HepG2 (cell line): ENCODE data around the gene CHST13. TPM values are rescaled to one million over a fixed set of nuclear protein-coding genes. Genes with fewer than 3 reads are reported as not detected.

Experiments used
- ATAC-seq: fragments of 200-7000 bp; cut with Tn5 transposase; 3 replicates; pipeline ENCODE4 v1.9.1; 2020; ENCODE audit warnings: mild to moderate bottlenecking, moderate library complexity
- BruUV-seq: library from RNA; stranded (reverse); fragments of 400-500 nt; replicated peaks from 2 replicates; lab custom pipeline; 2021; lab: Mats Ljungman, UMichigan
- CTCF ChIA-PET: fragments of 300-600 bp; formaldehyde crosslinking; extraction: SDS; loops from one replicate; lab custom pipeline; 2021; ENCODE audit warnings: low total read pairs, inconsistent platforms, low intra/inter-chr PET ratio; lab: Yijun Ruan, JAX
- POLR2A ChIA-PET: fragments of 350-600 bp; sonication (Branson Sonifier 250); formaldehyde crosslinking; loops from one replicate; lab custom pipeline; 2020; ENCODE audit warnings: antibody characterized with exemption, inconsistent platforms; lab: Yijun Ruan, JAX
- DNase-seq: peaks from one replicate; pipeline ENCODE4 v3.0.0-alpha.2; 2015; ENCODE audit warnings: low spot score
- FAIRE-seq: peaks from 3 replicates; lab custom pipeline; 2011; peaks lifted over from hg19 to GRCh38; lab: Jason Lieb, UNC
- H2AFZ ChIP-seq: one replicate; pipeline ENCODE4 v1.6.1; 2011; ENCODE audit warnings: low read length, inconsistent platforms
- H3K27ac ChIP-seq: fragments of 300-600 bp; 3 replicates; pipeline ENCODE4 v1.8.0; 2011; ENCODE audit warnings: mixed run types, mild to moderate bottlenecking, mixed read lengths, low read length, inconsistent platforms; ENCODE audit not compliant: insufficient read depth; ENCODE audit errors: extremely low read length
- H3K27me3 ChIP-seq, 2 experiments: fragments of 200-600 bp in 1 of 2; 2 replicates in 1 of 2; 3 replicates in 1 of 2; pipeline versions ENCODE4 v1.6.0 to v1.8.0; 2011; ENCODE audit warnings: low read length in 2 of 2, mild to moderate bottlenecking in 2 of 2, moderate library complexity in 2 of 2, inconsistent platforms in 1 of 2; ENCODE audit not compliant: insufficient read depth in 2 of 2, control insufficient read depth in 1 of 2
- H3K36me3 ChIP-seq, 2 experiments: fragments of 200-600 bp in 1 of 2; replicated peaks in 1 of 2; 2 replicates in 1 of 2; 3 replicates in 1 of 2; pipeline versions ENCODE4 v1.5.1 to v1.8.0; 2011; ENCODE audit warnings: low read length in 2 of 2, inconsistent platforms in 1 of 2; ENCODE audit not compliant: insufficient read depth in 2 of 2, control insufficient read depth in 1 of 2
- H3K4me1 ChIP-seq: 2 replicates; pipeline ENCODE4 v1.5.1; 2012; ENCODE audit warnings: low read length, inconsistent platforms; ENCODE audit not compliant: insufficient read depth
- H3K4me2 ChIP-seq: 2 replicates; pipeline ENCODE4 v1.6.0; 2011; ENCODE audit warnings: low read depth, low read length, inconsistent platforms
- H3K4me3 ChIP-seq, 3 experiments: fragments of 200-600 bp in 1 of 3; sonication (generic), shearing (Covaris generic) in 1 of 3; replicated peaks in 1 of 3; 2 replicates each; pipeline ENCODE4 v1.5.1; 2011 to 2016; ENCODE audit warnings: low read length in 3 of 3, inconsistent platforms in 2 of 3, low read depth in 2 of 3, mild to moderate bottlenecking in 2 of 3, control low read depth in 1 of 3, mixed read lengths in 1 of 3; ENCODE audit not compliant: insufficient read depth in 1 of 3
- H3K79me2 ChIP-seq: one replicate; pipeline ENCODE4 v1.6.1; 2011; ENCODE audit warnings: low read length, inconsistent platforms; ENCODE audit not compliant: insufficient read depth
- H3K9ac ChIP-seq: 2 replicates; pipeline ENCODE4 v1.6.0; 2011; ENCODE audit warnings: mild to moderate bottlenecking, low read depth, low read length, inconsistent platforms; ENCODE audit not compliant: insufficient read depth
- H3K9me3 ChIP-seq: 2 replicates; pipeline ENCODE4 v1.5.1; 2012; ENCODE audit warnings: mild to moderate bottlenecking, low read length
- H4K20me1 ChIP-seq: 2 replicates; pipeline ENCODE4 v1.6.0; 2011; ENCODE audit warnings: inconsistent platforms, mild to moderate bottlenecking, low read length, moderate library complexity; ENCODE audit not compliant: insufficient read depth
- FIP1L1 ChIP-seq: fragments of 200-400 bp; formaldehyde crosslinking; IDR thresholded peaks from 2 replicates; pipeline ENCODE4 v1.6.1; 2018; ENCODE audit warnings: low read depth, mild to moderate bottlenecking, low read length, moderate library complexity, borderline replicate concordance; ENCODE audit not compliant: insufficient read depth
- GATAD2A ChIP-seq: IDR thresholded peaks from 2 replicates; pipeline ENCODE4 v1.6.1; 2016
- HNRNPL ChIP-seq: fragments of 200-400 bp; formaldehyde crosslinking; IDR thresholded peaks from 2 replicates; pipeline ENCODE4 v1.6.1; 2017; ENCODE audit warnings: mild to moderate bottlenecking, low read depth, low read length
- JDP2 ChIP-seq: sonication (generic); formaldehyde crosslinking; IDR thresholded peaks from 2 replicates; pipeline ENCODE4 v1.8.1; 2022; ENCODE audit warnings: missing genetic modification reagents, borderline replicate concordance
- JUND ChIP-seq: sonication (generic); formaldehyde crosslinking; IDR thresholded peaks from 2 replicates; pipeline ENCODE4 v1.8.0; 2022; ENCODE audit warnings: mild to moderate bottlenecking, missing genetic modification reagents
- MBNL3 ChIP-seq: fragments of 250-450 bp; sonication (Bioruptor Pico); conservative IDR thresholded peaks from 2 replicates; pipeline ENCODE4 v1.8.0; 2022; ENCODE audit warnings: mild to moderate bottlenecking, inconsistent platforms
- MED8 ChIP-seq: sonication (generic); formaldehyde crosslinking; IDR thresholded peaks from 2 replicates; pipeline ENCODE4 v1.8.1; 2023; ENCODE audit warnings: mild to moderate bottlenecking, missing genetic modification reagents; ENCODE audit not compliant: insufficient replicate concordance
- MEF2D ChIP-seq: sonication (generic); formaldehyde crosslinking; IDR thresholded peaks from 2 replicates; pipeline ENCODE4 v1.5.1; 2020; ENCODE audit warnings: mild to moderate bottlenecking, missing genetic modification reagents
- PHF20 ChIP-seq: sonication (generic); formaldehyde crosslinking; IDR thresholded peaks from 2 replicates; pipeline ENCODE4 v1.5.0; 2020; ENCODE audit warnings: mild to moderate bottlenecking, missing genetic modification reagents
- SMARCC2 ChIP-seq: fragments of 450-650 bp; IDR thresholded peaks from 2 replicates; pipeline ENCODE4 v1.6.1; 2017; ENCODE audit warnings: antibody characterized with exemption, mild to moderate bottlenecking
- TGIF2 ChIP-seq: IDR thresholded peaks from 2 replicates; pipeline ENCODE4 v1.6.1; 2016; ENCODE audit warnings: control low read depth, missing compliant biosample characterization
- TRAFD1 ChIP-seq: sonication (generic); formaldehyde crosslinking; IDR thresholded peaks from 2 replicates; pipeline ENCODE4 v1.5.1; 2020; ENCODE audit warnings: missing genetic modification reagents, mild to moderate bottlenecking, borderline replicate concordance
- ZBTB7B ChIP-seq: sonication (generic); formaldehyde crosslinking; IDR thresholded peaks from 2 replicates; pipeline ENCODE4 v1.4.0; 2020; ENCODE audit warnings: missing genetic modification reagents
- ZFAT ChIP-seq: sonication (generic); formaldehyde crosslinking; conservative IDR thresholded peaks from 2 replicates; pipeline ENCODE4 v1.8.1; 2023; ENCODE audit warnings: missing genetic modification reagents, inconsistent platforms
- WGBS: methylation state at CpG from one replicate; pipeline ENCODE4 v1.1.6; 2017; ENCODE audit warnings: low lambda C conversion rate; 5-methylcytosine and 5-hydroxymethylcytosine counted together
- in situ Hi-C: cut with HindIII; loops from 2 replicates; pipeline ENCODE4 v1.10.0; 2017; ENCODE audit warnings: low pct_unique_long_range_greater_than_20kb; ENCODE audit not compliant: extremely low pct_ligation_motif_present
- intact Hi-C: fragments of 100-400 bp; cut with micrococcal nuclease; formaldehyde crosslinking; loops from one replicate; pipeline ENCODE4 v1.10.0; 2022; ENCODE audit not compliant: unreplicated experiment
- polyA plus RNA-seq, 8 experiments: library from polyadenylated mRNA; depleted of rRNA in 3 of 8; stranded (reverse) in 7 of 8; unstranded in 1 of 8; fragments of >200 nt; fragmentation: Illumina TruSeq in 4 of 8; extraction: Trizol in 4 of 8; gene quantifications; 2 replicates each; pipeline versions ENCODE4 v1.2.1 to v1.2.3, GENCODE V29; 2011 to 2016; ENCODE audit warnings: low read depth in 4 of 8, missing spikeins in 1 of 8, mixed read lengths in 1 of 8; ENCODE audit not compliant: insufficient read depth in 1 of 8
- total RNA-seq, 5 experiments: library from RNA; depleted of rRNA; stranded (reverse); fragments of >200 nt; fragmentation: Illumina TruSeq; extraction: Trizol; gene quantifications; 2 replicates each; pipeline ENCODE4 v1.2.3, GENCODE V29; 2016; ENCODE audit warnings: low read depth in 1 of 5

The CHST13 gene
- total and polyA plus RNA-seq, 2 of the 13 experiments (the other 11 are each of a cell fraction or from before 2014, with no cell fraction given) = 32.0 to 43.1 TPM

DNA sequence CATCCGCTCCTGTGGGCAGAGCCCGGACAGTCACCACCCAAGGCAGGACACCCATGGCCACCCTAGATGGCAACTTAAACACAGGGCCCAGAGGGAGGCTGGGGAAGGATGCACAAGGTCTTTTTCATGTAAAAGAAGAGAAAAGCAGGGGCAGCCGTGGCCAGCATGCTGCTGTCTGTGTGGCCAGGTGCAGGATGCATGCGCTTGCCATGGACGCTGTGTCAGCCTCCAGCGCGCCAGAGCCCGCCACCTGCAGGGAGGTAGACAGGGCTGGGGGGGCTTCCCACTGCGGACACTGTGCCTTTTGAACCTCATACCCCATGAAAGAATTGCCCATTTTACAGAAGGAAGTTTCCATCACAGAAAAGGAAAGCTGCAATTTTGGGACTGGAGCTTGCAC is 24.6 kb upstream of the CHST13 start:
- Histone ChIP-seq H3K36me3 (no peaks in the 10 kb centered on the region), H3K9me3 (no peaks in the 10 kb centered on the region), H2AFZ (no peak overlapping the region), H3K79me2 (no peaks in the 10 kb centered on the region), H3K4me1 (peaks cover 36% of the 10 kb centered on the region), H3K4me2 (no peak overlapping the region), H4K20me1 (no peaks in the 10 kb centered on the region), H3K4me3 (no peak overlapping the region), H3K27ac (no peak overlapping the region), H3K9ac (no peak overlapping the region), H3K27me3 (no peaks in the 10 kb centered on the region)
- ATAC-seq (no peak), FAIRE-seq (no peak), DNase-seq (no peak)
- WGBS = 95% methylated on average over 7 of the region's 9 CpGs
- in situ Hi-C loops (no loop called here), intact Hi-C loops (loop anchor here (2.0 to 10.0 kb wide), 2 partner anchors 23 to 55 kb away; partner anchors contain the start of gene C3orf22)
- POLR2A ChIA-PET = no interaction called here
- TF ChIP-seq TGIF2 (CRISPR knock-in tag) (no peak), JUND (CRISPR knock-in tag) (no peak), SMARCC2 (no peak), GATAD2A (CRISPR knock-in tag) (no peak), PHF20 (CRISPR knock-in tag) (no peak), MBNL3 (CRISPR knock-in tag) (no peak), MED8 (CRISPR knock-in tag) (peak; percentile 22), FIP1L1 (no peak)
- no TSS peak for BruUV-seq
- CTCF ChIA-PET = no interaction called here

DNA sequence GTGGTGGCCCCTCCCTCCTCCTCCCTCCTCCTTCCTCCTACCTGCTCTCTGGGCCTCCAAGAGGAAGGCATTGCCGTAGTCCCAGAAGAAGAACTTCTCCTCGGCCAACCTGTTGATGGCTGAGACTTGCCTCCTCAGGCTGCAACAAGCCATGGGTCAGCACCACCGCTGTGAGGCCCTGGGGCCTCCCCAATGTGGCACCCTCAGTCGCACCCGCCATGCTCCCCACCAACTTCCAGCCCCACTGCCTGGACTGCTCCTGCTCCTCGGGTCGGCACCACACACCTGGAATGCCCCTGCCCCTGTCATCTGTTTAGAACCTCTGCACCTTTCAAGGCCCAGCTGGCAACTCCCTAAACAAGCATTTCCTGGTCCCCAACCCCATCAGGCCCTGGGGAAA is 23.9 kb upstream of the CHST13 start:
- DNase-seq = no peak
- ATAC-seq = no peak
- Histone ChIP-seq H3K9ac (no peak overlapping the region), H3K9me3 (no peaks in the 10 kb centered on the region), H4K20me1 (no peaks in the 10 kb centered on the region), H3K4me2 (no peak overlapping the region), H3K36me3 (no peaks in the 10 kb centered on the region), H3K4me1 (peaks cover 36% of the 10 kb centered on the region), H3K27me3 (no peaks in the 10 kb centered on the region), H2AFZ (no peak overlapping the region), H3K79me2 (no peaks in the 10 kb centered on the region), H3K27ac (no peak overlapping the region), H3K4me3 (no peak overlapping the region)
- no peak for TF ChIP-seq TRAFD1 (CRISPR knock-in tag)
- no peak for TF ChIP-seq MEF2D (CRISPR knock-in tag)
- no peak for TF ChIP-seq JDP2
- TF ChIP-seq ZBTB7B (CRISPR knock-in tag) = no peak
- TF ChIP-seq HNRNPL = no peak
- no peak for TF ChIP-seq ZFAT (CRISPR knock-in tag)
- no TSS peak for BruUV-seq
- intact Hi-C loops = no loop called here
- WGBS = 70% methylated on average over 3 of the region's 7 CpGs
- ChIA-PET CTCF (no interaction called here), POLR2A (no interaction called here)
- no peak for FAIRE-seq
- in situ Hi-C loops = no loop called here
